HG03469 (cell line): ENCODE measurements around the gene PCDHGB3.
"Not testable (repeated sequence)": the region's sequence is repeated elsewhere in the genome, so short reads cannot be mapped to it uniquely, and the experiment has no call there.

Experiments used
- ATAC-seq: cut with Tn5 transposase; IDR thresholded peaks from one replicate; pipeline ENCODE4 v1.9.1; 2021; ENCODE audit warnings: mild to moderate bottlenecking, moderate library complexity, moderate number of reproducible peaks; ENCODE audit not compliant: unreplicated experiment

PCDHGB3 gene

DNA sequence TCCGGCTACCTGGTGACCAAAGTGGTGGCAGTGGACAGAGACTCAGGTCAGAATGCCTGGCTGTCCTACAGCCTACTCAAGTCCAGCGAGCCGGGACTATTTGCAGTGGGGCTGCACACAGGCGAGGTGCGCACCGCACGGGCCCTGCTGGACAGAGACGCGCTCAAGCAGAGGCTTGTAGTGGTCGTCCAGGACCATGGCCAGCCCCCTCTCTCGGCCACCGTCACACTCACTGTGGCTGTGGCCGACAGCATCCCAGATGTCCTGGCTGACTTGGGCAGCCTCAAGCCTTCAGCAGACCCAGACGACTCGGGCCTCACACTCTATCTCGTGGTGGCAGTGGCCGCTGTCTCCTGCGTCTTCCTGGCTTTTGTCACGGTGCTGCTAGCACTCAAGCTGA lies 13.1 kb upstream of the PCDHGB3 start:
- no peak for ATAC-seq

DNA sequence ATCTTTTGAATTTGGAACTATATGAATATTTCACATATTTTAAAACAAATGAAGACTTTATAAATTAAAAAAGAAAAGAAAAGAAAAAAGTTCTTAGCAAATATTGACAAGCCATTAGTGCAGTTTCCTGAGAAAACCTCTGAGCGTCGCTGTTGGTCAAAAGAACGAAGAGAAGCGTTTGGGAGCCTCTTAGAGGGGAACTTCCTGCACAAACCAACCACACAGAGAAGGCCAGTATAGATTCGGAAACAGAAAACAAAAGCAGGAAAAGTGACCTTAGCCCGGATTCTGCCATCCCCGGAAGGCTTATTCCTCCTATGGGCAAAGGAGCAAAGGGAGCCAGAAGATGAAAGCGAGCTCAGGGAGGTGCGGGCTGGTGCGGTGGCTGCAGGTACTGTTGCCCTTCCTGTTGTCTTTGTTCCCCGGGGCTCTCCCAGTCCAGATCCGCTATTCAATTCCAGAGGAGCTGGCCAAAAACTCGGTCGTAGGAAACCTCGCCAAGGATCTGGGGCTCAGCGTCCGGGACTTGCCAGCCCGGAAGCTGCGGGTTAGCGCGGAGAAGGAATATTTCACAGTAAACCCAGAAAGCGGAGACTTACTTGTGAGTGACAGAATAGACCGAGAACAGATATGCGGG lies 10.1 kb upstream of the PCDHGB3 start, which contains the start of gene PCDHGB2:
Gene PCDHGB2 (plus strand): TSS at position 205 of the 637 bp plus-strand sequence. CDS start 142 bp downstream, at position 347.
- peak; percentile 74 for ATAC-seq

DNA sequence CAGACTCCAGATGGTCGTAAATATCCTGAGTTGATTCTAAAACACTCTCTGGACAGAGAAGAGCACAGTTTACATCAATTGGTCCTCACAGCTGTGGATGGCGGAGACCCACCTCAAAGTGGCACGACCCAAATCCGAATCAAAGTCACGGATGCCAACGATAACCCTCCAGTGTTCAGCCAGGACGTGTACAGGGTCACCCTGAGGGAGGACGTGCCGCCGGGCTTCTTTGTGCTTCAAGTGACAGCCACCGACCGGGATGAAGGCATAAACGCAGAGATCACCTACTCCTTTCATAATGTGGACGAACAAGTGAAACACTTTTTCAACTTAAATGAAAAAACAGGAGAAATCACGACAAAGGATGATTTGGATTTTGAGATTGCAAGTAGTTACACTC lies 9.4 kb upstream of the PCDHGB3 start:
- ATAC-seq: no peak

DNA sequence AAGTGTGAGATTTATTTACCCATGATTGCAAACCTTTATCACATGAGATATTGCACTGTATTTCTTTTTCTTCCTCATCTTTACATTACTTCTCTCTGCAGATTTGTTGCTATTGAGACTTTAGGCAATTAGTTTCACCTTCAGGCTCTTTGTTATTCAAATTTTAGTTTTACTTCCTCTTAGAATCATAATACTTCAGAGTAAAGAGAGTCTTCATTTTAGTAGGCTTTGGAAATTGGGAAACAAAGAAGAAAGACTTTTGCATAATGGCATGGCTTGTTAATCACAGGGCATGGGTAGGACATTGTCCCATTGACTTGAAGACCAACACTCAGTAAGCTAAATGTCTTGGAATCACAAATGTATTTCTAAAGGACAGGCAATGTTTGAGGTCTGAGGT lies 7.3 kb upstream of the PCDHGB3 start:
- ATAC-seq: no peak

DNA sequence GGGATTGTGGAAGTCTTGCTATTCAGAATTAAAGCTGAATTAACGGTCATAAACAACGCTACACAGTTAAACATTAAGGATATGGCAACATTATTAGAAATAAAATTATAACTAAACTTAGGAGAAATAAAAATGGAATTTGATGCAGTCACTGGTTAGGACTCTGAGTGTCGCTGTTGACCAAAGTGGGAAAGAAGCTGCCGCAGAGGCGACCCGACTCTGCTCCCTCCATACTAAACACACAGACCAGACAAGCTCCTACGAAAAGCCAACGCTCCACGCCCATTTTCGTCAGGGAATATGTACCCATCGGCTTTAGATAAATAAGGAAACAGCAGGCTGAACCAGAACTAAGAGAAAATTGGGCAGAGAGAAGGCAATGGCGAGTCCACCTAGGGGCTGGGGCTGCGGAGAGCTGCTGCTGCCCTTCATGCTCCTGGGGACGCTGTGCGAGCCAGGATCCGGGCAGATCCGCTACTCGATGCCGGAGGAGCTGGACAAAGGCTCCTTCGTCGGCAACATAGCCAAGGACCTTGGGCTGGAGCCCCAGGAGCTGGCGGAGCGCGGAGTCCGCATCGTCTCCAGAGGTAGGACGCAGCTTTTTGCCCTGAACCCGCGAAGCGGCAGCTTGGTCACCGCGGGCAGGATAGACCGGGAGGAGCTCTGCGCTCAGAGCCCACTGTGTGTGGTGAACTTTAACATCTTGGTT lies 5.9 kb upstream of the PCDHGB3 start, which contains the start of gene PCDHGA5:
Gene PCDHGA5 (plus strand): TSS at position 211 of the 709 bp plus-strand sequence. CDS start 169 bp downstream, at position 380.
- no peak for ATAC-seq

DNA sequence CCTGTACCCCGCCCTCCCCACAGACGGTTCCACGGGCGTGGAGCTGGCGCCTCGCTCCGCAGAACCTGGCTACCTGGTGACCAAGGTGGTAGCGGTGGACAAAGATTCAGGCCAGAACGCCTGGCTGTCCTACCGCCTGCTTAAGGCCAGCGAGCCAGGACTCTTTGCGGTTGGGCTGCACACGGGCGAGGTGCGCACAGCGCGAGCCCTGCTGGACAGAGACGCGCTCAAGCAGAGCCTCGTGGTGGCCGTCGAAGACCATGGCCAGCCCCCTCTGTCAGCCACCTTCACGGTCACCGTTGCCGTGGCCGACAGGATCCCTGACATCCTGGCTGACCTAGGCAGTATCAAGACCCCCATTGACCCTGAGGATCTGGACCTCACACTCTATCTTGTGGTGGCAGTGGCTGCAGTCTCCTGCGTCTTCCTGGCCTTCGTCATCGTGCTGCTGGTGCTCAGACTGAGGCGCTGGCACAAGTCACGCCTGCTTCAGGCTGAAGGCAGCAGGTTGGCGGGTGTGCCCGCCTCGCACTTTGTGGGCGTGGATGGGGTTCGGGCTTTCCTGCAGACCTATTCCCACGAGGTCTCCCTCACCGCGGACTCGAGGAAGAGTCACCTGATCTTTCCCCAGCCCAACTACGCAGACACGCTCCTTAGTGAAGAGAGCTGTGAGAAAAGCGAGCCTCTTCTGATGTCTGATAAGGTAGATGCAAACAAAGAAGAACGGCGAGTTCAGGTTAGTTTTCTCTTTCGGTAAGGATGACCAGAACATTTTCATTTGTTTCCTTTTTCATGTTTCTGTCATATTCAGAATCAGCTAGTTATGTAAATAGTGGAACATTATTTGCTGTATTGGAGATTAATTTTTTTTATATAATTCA lies 3.8 kb upstream of the PCDHGB3 start:
- ATAC-seq: no peak

DNA sequence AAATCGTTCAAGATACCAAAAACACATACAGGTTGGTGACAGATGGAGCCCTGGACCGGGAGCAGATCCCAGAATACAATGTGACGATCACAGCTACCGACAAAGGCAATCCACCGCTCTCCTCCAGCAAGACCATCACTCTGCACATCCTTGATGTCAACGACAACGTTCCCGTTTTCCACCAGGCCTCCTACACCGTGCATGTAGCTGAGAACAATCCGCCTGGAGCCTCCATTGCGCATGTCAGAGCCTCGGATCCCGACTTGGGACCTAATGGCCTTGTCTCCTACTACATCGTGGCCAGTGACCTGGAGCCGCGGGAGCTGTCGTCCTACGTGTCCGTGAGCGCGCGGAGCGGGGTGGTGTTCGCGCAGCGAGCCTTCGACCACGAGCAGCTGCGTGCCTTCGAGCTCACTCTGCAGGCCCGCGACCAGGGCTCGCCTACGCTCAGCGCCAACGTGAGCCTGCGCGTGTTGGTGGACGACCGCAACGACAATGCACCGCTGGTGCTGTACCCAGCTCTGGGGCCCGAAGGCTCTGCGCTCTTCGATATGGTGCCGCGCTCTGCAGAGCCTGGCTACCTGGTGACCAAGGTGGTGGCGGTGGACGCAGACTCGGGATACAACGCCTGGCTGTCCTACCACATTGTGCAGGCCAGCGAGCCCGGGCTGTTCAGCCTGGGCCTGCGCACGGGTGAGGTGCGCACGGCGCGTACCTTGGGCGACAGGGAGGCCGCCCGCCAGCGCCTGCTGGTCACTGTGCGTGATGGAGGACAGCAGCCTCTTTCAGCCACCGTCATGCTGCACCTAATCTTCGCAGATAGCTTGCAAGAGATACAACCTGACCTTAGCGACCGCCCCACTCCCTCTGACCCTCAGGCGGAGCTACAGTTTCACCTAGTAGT lies 1.8 kb downstream of the PCDHGB3 start:
- ATAC-seq: no peak

DNA sequence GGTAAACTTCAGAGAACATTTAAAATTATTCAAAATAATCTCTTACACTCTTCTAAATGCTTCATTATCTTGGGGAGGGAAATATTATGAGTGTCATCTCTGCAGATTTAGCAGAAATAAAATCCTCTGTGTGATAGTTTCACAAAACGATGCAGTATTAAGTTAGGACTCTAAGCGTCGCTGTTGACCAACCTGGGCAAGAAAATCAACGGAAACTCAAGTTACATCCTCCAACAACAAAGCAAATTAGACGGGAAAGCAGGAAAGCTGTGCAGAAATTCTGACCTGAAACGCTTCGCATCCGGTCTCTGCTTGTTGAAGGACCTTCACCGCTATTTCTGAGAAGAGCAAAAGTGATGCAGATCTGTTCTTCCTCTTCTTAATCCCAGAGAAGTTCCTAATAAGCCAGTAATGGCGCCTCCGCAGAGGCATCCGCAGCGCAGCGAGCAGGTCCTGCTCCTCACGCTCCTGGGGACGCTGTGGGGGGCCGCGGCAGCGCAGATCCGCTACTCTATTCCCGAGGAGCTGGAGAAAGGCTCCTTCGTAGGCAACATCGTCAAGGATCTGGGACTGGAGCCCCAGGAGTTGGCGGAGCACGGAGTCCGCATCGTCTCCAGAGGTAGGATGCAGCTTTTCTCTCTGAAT lies 3.8 kb downstream of the PCDHGB3 start, which contains the start of gene PCDHGA6:
Gene PCDHGA6 (plus strand): TSS at position 219 of the 645 bp plus-strand sequence. CDS start 193 bp downstream, at position 412.
- ATAC-seq: no peak

DNA sequence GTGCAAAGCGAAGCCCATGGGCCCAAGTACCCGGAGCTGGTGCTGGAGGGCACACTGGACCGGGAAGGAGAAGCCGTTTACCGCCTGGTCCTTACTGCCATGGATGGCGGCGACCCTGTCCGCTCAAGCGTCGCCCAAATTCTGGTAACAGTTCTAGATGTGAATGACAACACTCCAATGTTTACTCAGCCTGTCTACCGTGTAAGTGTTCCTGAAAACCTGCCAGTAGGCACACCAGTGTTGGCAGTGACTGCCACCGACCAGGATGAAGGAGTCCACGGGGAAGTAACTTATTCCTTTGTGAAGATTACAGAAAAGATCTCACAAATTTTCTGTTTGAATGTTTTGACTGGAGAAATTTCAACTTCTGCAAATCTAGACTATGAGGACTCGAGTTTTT lies 4.6 kb downstream of the PCDHGB3 start:
- ATAC-seq: no peak

DNA sequence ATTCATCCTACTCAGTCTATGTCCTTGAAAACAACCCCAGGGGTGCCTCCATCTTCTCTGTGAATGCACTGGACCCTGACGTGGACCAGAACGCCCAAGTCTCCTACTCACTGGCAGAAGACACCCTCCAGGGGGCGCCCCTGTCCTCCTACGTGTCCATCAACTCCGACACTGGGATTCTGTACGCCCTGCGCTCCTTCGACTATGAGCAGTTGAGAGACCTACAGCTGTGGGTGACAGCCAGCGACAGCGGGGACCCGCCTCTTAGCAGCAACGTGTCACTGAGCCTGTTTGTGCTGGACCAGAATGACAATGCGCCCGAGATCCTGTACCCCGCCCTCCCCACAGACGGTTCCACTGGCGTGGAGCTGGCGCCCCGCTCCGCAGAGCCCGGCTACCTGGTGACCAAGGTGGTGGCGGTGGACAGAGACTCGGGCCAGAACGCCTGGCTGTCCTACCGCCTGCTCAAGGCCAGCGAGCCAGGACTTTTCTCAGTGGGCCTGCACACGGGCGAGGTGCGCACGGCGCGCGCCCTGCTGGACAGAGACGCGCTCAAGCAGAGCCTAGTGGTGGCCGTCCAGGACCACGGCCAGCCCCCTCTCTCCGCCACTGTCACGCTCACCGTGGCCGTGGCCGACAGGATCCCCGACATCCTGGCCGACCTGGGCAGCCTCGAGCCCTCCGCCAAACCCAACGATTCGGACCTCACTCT lies 5.6 kb downstream of the PCDHGB3 start:
- ATAC-seq: not testable (repeated sequence)

DNA sequence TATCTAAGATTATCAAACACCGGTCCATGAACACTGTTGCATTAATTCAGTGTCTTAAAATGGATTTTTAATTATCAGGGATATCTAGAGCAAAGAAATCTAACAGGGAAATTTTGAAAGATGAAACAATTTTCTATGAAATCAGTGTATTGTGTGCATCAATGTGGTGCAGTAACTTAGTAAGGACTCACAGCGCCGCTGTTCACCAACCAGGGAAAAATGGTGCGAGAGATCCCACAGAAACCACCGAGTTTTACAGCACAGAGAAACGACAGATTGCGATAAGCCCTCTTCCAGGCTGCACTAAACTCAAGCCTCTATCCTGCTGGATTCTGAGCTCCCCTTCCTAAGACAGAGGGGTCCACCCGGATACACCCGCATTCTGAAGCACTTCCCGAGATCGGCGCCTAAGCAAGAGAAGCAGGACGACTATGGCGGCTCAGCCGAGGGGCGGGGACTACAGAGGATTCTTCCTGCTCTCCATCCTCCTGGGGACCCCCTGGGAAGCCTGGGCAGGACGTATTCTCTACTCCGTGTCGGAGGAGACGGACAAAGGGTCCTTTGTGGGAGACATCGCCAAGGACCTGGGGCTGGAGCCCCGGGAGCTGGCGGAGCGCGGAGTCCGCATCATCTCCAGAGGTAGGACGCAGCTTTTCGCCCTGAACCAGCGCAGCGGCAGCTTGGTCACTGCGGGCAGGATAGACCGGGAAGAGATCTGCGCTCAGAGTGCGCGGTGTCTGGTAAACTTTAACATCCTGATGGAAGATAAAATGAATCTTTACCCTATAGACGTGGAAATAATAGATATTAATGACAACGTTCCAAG lies 12.6 kb downstream of the PCDHGB3 start, which contains the start of gene PCDHGA7:
Gene PCDHGA7 (plus strand): TSS at position 274 of the 826 bp plus-strand sequence. CDS start 158 bp downstream, at position 432.
- ATAC-seq: no peak

DNA sequence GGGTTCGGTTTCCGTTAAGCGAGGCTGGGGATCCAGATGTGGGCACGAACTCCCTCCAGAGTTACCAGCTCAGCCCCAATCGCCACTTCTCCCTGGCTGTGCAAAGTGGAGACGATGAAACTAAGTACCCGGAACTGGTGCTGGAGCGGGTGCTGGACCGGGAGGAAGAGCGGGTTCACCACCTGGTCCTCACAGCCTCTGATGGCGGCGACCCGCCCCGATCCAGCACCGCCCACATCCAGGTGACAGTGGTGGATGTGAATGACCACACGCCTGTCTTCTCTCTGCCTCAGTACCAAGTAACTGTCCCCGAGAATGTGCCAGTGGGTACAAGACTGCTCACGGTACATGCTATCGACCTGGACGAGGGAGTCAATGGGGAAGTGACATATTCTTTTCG lies 13.3 kb downstream of the PCDHGB3 start:
- ATAC-seq: no peak

DNA sequence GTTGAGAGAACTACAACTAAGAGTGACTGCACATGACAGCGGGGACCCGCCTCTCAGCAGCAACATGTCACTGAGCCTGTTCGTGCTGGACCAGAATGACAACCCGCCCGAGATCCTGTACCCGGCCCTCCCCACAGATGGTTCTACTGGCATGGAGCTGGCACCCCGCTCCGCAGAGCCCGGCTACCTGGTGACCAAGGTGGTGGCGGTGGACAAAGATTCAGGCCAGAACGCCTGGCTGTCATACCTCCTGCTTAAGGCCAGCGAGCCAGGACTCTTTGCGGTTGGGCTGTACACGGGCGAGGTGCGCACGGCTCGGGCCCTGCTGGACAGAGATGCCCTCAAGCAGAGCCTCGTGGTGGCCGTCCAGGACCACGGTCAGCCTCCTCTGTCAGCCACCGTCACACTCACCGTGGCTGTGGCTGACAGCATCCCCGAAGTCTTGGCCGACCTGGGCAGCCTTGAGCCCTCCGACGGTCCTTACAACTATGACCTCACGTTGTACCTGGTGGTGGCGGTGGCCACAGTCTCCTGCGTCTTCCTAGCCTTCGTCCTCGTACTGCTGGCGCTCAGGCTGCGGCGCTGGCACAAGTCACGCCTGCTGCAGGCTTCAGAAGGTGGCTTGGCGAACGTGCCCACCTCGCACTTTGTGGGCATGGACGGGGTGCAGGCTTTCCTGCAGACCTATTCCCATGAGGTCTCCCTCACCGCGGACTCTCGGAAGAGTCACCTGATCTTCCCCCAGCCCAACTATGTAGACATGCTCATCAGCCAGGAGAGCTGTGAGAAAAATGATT lies 14.6 kb downstream of the PCDHGB3 start:
- ATAC-seq: no peak

DNA sequence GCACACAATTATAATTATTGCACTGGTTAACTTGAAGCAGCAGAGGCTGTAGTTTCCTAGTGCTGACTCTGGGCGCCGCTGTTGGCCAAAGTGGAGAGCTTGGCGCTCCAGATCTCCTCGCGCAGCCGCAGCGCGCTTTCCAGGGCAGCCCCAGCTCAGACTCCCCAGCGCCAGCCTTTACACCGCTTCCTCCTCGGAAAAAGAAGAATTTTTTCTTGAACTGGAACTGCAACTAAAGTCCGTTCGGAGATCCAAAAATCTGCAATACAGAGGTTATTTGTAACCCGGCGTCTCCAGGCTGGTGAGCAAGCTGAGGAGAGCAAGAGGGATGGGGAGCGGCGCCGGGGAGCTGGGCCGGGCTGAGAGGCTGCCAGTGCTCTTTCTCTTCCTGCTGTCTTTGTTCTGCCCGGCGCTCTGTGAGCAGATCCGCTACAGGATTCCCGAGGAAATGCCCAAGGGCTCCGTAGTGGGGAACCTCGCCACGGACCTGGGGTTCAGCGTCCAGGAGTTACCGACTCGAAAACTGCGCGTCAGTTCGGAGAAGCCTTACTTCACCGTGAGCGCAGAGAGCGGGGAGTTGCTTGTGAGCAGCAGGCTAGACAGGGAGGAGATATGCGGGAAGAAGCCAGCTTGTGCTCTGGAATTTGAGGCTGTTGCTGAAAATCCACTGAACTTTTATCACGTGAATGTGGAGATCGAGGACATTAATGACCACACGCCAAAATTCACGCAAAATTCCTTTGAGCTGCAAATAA lies 17.7 kb downstream of the PCDHGB3 start, which contains the start of gene PCDHGB4:
Gene PCDHGB4 (plus strand): TSS at position 142 of the 755 bp plus-strand sequence. CDS start 187 bp downstream, at position 329.
- ATAC-seq: peak; percentile 60

DNA sequence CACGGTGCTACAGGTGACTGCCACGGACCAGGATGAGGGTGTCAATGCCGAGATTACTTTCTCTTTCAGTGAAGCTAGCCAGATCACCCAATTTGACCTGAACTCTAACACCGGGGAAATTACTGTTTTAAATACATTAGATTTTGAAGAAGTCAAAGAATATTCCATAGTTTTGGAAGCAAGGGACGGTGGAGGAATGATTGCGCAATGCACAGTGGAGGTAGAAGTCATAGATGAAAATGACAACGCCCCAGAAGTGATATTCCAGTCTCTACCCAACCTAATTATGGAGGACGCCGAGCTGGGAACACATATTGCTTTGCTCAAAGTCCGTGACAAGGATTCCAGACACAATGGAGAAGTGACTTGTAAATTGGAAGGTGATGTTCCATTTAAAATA lies 18.6 kb downstream of the PCDHGB3 start:
- no peak for ATAC-seq
